ENCODE measurements around the gene RRP1B.

- TF ChIP-seq EZH2 (IDR thresholded peaks at IDR 0.05; ENCODE audit: insufficient read depth, poor library complexity, severe bottlenecking) (no peak), EZH2phosphoT487 (IDR thresholded peaks at IDR 0.05; ENCODE audit: insufficient read depth, low read depth) (no peak)
Measured at GRCh38 chr21:43689556-43690337, 30.4 kb downstream of the RRP1B start.
